IPS-NIHi11 (cell line): ENCODE data around the gene RNFT1.
"Not testable (repeated sequence)": the region's sequence is repeated elsewhere in the genome, so short reads cannot be mapped to it uniquely, and the experiment has no call there.

Experiments used
- DNase-seq: peaks from one replicate; pipeline ENCODE4 v3.0.0; 2012; ENCODE audit warnings: mixed read lengths, low spot score

The RNFT1 gene

GRCh38 chr17:59920637-59921036 is 43.9 kb downstream of the RNFT1 start:
- DNase-seq = not testable (repeated sequence)

- DNase-seq = no peak
These were observed 48.1 kb downstream of the RNFT1 start for GRCh38 chr17:59916446-59916845.

DNA sequence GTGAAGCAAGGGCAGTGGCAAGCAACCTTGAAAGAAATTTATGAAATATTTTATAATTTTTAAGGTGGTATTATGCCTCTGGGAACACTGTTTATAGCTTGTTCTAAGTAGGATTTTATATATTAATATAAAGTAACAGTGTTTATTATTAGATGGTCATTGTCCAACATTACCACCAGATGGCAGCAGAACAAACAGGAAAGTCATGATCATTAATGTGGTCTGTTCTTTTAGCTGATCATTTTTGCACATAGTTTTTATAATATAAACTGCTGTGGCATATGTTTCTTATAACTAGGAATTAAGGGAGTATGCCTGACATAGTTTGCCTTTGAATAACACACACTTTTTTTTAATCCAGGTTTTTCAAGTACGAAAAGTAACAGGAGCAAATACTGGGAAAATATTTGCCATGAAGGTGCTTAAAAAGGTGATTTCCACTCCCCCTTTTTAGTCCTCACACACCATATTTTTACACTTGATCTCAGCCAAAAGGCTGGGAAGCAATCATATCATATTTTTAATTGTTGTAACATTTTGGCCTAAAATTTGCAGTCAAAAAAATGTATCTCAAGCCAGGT is 50.2 kb downstream of the RNFT1 start:
- peak; percentile 66 for DNase-seq

DNA sequence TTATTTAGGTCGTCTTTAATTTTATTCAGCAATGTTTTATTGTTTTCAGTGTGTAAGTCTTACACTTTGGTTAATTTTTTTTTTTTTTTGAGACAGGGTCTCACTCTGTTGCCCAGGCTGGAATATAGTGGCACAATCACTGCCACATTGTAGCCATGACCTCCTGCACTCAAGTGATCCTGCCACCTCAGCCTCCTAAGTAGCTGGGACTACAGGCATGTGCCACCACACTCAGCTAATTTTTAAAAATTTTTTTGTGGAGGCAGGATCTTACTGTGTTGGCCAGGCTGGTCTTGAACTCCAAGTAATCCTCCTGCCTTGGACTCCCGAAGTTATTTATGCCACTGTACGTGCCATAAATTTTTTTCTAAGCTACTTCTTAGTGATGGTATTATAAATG is 57.1 kb downstream of the RNFT1 start:
- DNase-seq = no peak

- DNase-seq = no peak
These were observed 61.1 kb downstream of the RNFT1 start for GRCh38 chr17:59903455-59903854.
